ENCODE data around the gene PYROXD2. TPM values are rescaled to one million over a fixed set of nuclear protein-coding genes. Genes with fewer than 3 reads are reported as not detected.
A peak's percentile ranks its signal among the peaks of the same experiment; 100 is the strongest.

PYROXD2 gene
- total and polyA plus RNA-seq, 10 of the 15 experiments (the other 5 are each of a cell fraction or from before 2014, with no cell fraction given): 4.8 to 15.8 (median 11.1) TPM

DNA sequence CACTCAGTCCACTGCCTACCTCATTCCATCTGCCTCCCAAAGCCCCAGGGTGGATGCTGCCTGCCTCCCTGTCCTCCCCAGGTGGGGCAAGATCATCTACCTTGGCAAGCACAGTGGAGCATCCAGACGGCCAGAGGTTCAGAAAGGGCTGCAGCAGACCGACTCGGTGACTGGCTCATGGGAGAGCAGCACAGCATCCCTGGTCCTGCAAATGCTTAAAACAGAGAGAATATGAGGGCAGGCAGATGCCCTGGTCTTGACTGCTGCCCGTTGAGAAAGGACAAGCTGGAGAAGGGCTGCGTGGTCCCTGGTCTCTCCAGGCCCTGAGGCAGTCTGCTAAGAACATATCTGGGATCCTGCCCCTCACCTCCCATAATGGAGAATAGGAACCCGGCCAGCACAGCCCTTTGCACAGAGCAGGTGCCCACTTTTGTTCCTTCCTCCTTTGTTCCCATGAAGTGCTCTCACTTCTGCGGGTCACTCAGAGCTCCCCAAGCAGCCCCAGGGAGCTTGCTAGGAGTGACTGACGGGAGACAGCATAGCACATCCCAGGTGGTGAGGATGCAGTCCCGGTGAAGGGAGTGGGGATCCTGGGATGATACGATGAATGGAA, 30.3 kb upstream of the PYROXD2 start (continued):
- TF ChIP-seq WRNIP1 (IDR thresholded peaks at IDR 0.05; ENCODE audit: borderline replicate concordance, low read depth, low read length): no peak

- BruUV-seq (replicated peaks): TSS peak; percentile 53
- DNase-seq (ENCODE audit: low read depth, low spot score): no peak
- peak overlapping the region; percentile 10; the same call in 1 of the 2 replicates for H3K4me3 ChIP-seq
- ChIA-PET CTCF (interaction anchor here (0.6 to 4.7 kb wide), 5 partner anchors 8 to 274 kb away, joined by 3 to 22 read pairs (median 3); no protein-coding TSS in a partner anchor), SMC1A (ENCODE audit: uncharacterized antibody, unreplicated experiment) (interaction anchor here (1.0 to 1.1 kb wide), 3 partner anchors 19 to 36 kb away, joined by 3 to 4 read pairs (median 3); no protein-coding TSS in a partner anchor), RAD21 (ENCODE audit: unreplicated experiment) (interaction anchor here (0.9 to 1.3 kb wide), 2 partner anchors 23 to 40 kb away, joined by 3 to 4 read pairs; no protein-coding TSS in a partner anchor), POLR2A (interaction anchor here (1.7 kb wide), 1 partner anchor 32 kb away, joined by 3 read pairs; no protein-coding TSS in a partner anchor)
- no peak overlapping the region for H3K9ac ChIP-seq (ENCODE audit: control insufficient read depth, insufficient read depth, low read length)
- H3K9me3 ChIP-seq (replicated peaks; ENCODE audit: control insufficient read depth, insufficient read depth, low read length): no peaks in the 10 kb centered on the region
- intact Hi-C loops (cut with micrococcal nuclease; ENCODE audit: unreplicated experiment): no loop called here
- no peak for FAIRE-seq
- in situ Hi-C loops (cut with MboI): no loop called here
- peak overlapping the region; percentile 14; the same call in 1 of the 2 replicates for H3K27ac ChIP-seq (ENCODE audit: control insufficient read depth, insufficient read depth)
- no peak overlapping the region for H2AFZ ChIP-seq (ENCODE audit: control insufficient read depth, low read depth, low read length)
- peak; percentile 59 for ATAC-seq
- peaks cover 3 to 6% of the 10 kb centered on the region in 2 experiments for H3K36me3 ChIP-seq (ENCODE audit: control insufficient read depth in 2 of 2, insufficient read depth in 2 of 2, low read length in 1 of 2)
- H3K79me2 ChIP-seq (ENCODE audit: control insufficient read depth, insufficient read depth, low read length): peaks cover 30% of the 10 kb centered on the region
- H3K27me3 ChIP-seq (replicated peaks in 1 of 2; ENCODE audit: control insufficient read depth in 2 of 2, insufficient read depth in 2 of 2, low read length in 1 of 2): no peaks in the 10 kb centered on the region
- 83% methylated on average over 9 of the region's 9 CpGs for WGBS (ENCODE audit: insufficient coverage, insufficient replicate concordance, low lambda C conversion rate, missing lambda C conversion rate)
- H4K20me1 ChIP-seq (ENCODE audit: control insufficient read depth, insufficient read depth): no peaks in the 10 kb centered on the region; the same call in 1 of the 2 replicates
- peak overlapping the region; percentile 78 for H3K4me2 ChIP-seq (ENCODE audit: control insufficient read depth, insufficient read depth)
- H3K4me1 ChIP-seq (ENCODE audit: control insufficient read depth, insufficient read depth, low read length): peaks cover 15% of the 10 kb centered on the region
- TF ChIP-seq IRF4 (IDR thresholded peaks at IDR 0.05; ENCODE audit: low read depth, low read length): peak; percentile 43; the same call in 1 of the 2 replicates
- no peak for TF ChIP-seq CREB1 (IDR thresholded peaks at IDR 0.05; ENCODE audit: low read depth)
- no peak for TF ChIP-seq KLF5 (IDR thresholded peaks at IDR 0.05; ENCODE audit: partially characterized antibody)
- no peak for TF ChIP-seq BCLAF1 (IDR thresholded peaks at IDR 0.05)
- TF ChIP-seq SMAD5 (IDR thresholded peaks at IDR 0.05; ENCODE audit: low read depth): no peak
- TF ChIP-seq ZBTB11 (CRISPR knock-in tag; IDR thresholded peaks at IDR 0.05): no peak
- TF ChIP-seq RUNX3 (IDR thresholded peaks at IDR 0.05; ENCODE audit: low read length): 0 out of 2 replicates have a peak, but pooled peaks have one; percentile 26
- 0 out of 2 replicates have a peak, but pooled peaks have one; percentile 36 for TF ChIP-seq IKZF1 (conservative IDR thresholded peaks at IDR 0.05)
- TF ChIP-seq YBX1 (IDR thresholded peaks at IDR 0.05): no peak
- peak; percentile 90 for TF ChIP-seq SPI1 (IDR thresholded peaks at IDR 0.05; ENCODE audit: borderline replicate concordance, insufficient read depth, low read depth, low read length)
- no peak for TF ChIP-seq TCF12 (IDR thresholded peaks at IDR 0.05; ENCODE audit: low read depth, low read length)
- no peak for TF ChIP-seq RAD21 (IDR thresholded peaks at IDR 0.05; ENCODE audit: insufficient read depth, low read depth, low read length)
- TF ChIP-seq SRF (IDR thresholded peaks at IDR 0.05; ENCODE audit: low read depth in 2 of 2, low read length in 2 of 2): no peak
- TF ChIP-seq BACH1 (IDR thresholded peaks at IDR 0.05; ENCODE audit: borderline replicate concordance): no peak
- no peak for TF ChIP-seq ATF7 (IDR thresholded peaks at IDR 0.05; ENCODE audit: low read depth)
These were observed 29.5 kb upstream of the PYROXD2 start for GRCh38 chr10:98444314-98445006.

Data from GM12878 (cell line).